Natural killer cell (primary cell): ENCODE measurements around the gene MAEA. TPM values are rescaled to one million over a fixed set of nuclear protein-coding genes. Genes with fewer than 3 reads are reported as not detected.
A peak's percentile ranks its signal among the peaks of the same experiment; 100 is the strongest.

ENCODE experiments used
- ATAC-seq, 3 donors: fragments of 150-1000 bp in 2 of 3; fragments of 200-7000 bp in 1 of 3; cut with Tn5 transposase; 1 replicate in 1 of 3; 2 replicates in 2 of 3; pipeline ENCODE4 v1.10.0; 2021; ENCODE audit warnings: mild to moderate bottlenecking in 2 of 3, moderate library complexity in 2 of 3
- DNase-seq, 2 donors: peaks; one replicate each; pipeline versions ENCODE4 v3.0.0 to v3.0.0-alpha.2; 2013 to 2021; ENCODE audit warnings: mixed read lengths in 1 of 2
- H3K27ac ChIP-seq: one replicate; pipeline ENCODE4 v1.5.1; 2013; ENCODE audit warnings: mild to moderate bottlenecking, low read length
- H3K27me3 ChIP-seq: one replicate; pipeline ENCODE4 v1.6.1; 2013; ENCODE audit warnings: low read length; ENCODE audit not compliant: control insufficient read depth, insufficient read depth
- H3K36me3 ChIP-seq: one replicate; pipeline ENCODE4 v1.6.1; 2013; ENCODE audit warnings: low read length; ENCODE audit not compliant: control insufficient read depth, insufficient read depth
- H3K4me1 ChIP-seq: one replicate; pipeline ENCODE4 v1.6.1; 2013; ENCODE audit warnings: low read length; ENCODE audit not compliant: control insufficient read depth, insufficient read depth
- H3K4me3 ChIP-seq: one replicate; pipeline ENCODE4 v1.5.1; 2013; ENCODE audit warnings: low read length
- H3K9me3 ChIP-seq: one replicate; pipeline ENCODE4 v1.6.1; 2013; ENCODE audit warnings: low read length; ENCODE audit not compliant: control insufficient read depth, insufficient read depth
- H3K27ac Mint-ChIP-seq, 2 donors: one replicate each; pipeline ENCODE4 v1.8.0; 2022; ENCODE audit warnings: mild to moderate bottlenecking in 2 of 2, mixed read lengths in 2 of 2, moderate library complexity in 1 of 2
- H3K27me3 Mint-ChIP-seq, 2 donors: one replicate each; pipeline ENCODE4 v1.8.0; 2022; ENCODE audit warnings: low read depth in 2 of 2, mixed read lengths in 2 of 2
- H3K36me3 Mint-ChIP-seq: one replicate; pipeline ENCODE4 v1.8.0; 2022; ENCODE audit warnings: mixed read lengths
- H3K4me1 Mint-ChIP-seq, 2 donors: one replicate each; pipeline ENCODE4 v1.8.0; 2022; ENCODE audit warnings: mixed read lengths in 2 of 2
- H3K4me3 Mint-ChIP-seq: one replicate; pipeline ENCODE4 v1.8.0; 2022; ENCODE audit warnings: mild to moderate bottlenecking, moderate library complexity, mixed read lengths
- H3K9me3 Mint-ChIP-seq, 2 donors: one replicate each; pipeline ENCODE4 v1.8.0; 2022; ENCODE audit warnings: mixed read lengths in 2 of 2
- WGBS: methylation state at CpG from one replicate; pipeline ENCODE4 v1.1.7; 2013; ENCODE audit warnings: missing lambda C conversion rate; ENCODE audit not compliant: insufficient coverage; 5-methylcytosine and 5-hydroxymethylcytosine counted together
- intact Hi-C: fragments of 100-400 bp; cut with micrococcal nuclease; formaldehyde crosslinking; loops from one replicate; pipeline ENCODE4 v1.14.2; 2022
- total RNA-seq, 4 donors: library from RNA; stranded (reverse); fragments of 120-200 nt in 1 of 4; gene quantifications; one replicate each; pipeline versions ENCODE4 v1.2.3 to v1.2.4, GENCODE V29; 2013 to 2022
- TF ChIP-seq, protein P1 (sequence below): fragments of 200-600 bp; IDR thresholded peaks from one replicate; pipeline ENCODE4 v1.8.0; 2022; ENCODE audit warnings: antibody characterized with exemption

The MAEA gene
- total RNA-seq, 3 donors from 2014 or later (not counting 1 experiment from before 2014, with no cell fraction given): 63.5 to 89.2 (median 64.0) TPM

DNA sequence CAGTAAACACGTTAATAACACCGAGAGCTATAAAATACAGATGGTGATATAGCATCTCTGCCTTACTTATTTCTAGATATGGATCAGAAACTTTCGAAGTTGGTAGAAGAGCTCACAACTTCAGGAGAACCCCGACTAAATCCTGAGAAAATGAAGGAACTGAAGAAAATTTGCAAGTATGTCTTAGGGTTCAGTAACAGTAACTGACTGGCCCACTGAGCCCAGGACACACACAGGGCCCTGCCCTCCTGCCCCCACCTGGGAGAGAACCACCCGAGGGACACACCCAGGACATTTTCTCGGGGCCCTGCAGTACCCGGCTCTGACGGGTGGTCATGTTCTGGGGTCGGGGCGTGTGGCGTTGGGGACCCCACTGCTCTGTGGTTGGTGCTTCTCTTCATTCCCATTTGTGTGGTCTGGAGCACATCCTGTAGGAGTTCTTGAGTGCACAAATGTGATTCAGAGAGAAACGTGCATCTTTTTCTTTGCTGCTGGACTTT is 58.4 kb downstream of the MAEA start:
- peak overlapping the region; percentile 49 for H3K4me3 ChIP-seq
- Mint-ChIP-seq H3K27ac (peak overlapping the region; percentile 89 to 91), H3K9me3 (no peaks in the 10 kb centered on the region), H3K36me3 (no peaks in the 10 kb centered on the region), H3K4me3 (peak overlapping the region; percentile 89), H3K4me1 (peaks cover 41 to 42% of the 10 kb centered on the region in 2 donors), H3K27me3 (no peaks in the 10 kb centered on the region)
- no peak for DNase-seq
- 82% methylated on average over 10 of the region's 12 CpGs for WGBS
- no peaks in the 10 kb centered on the region for H3K27me3 ChIP-seq
- H3K4me1 ChIP-seq: peaks cover 34% of the 10 kb centered on the region
- TF ChIP-seq, protein P1, sequence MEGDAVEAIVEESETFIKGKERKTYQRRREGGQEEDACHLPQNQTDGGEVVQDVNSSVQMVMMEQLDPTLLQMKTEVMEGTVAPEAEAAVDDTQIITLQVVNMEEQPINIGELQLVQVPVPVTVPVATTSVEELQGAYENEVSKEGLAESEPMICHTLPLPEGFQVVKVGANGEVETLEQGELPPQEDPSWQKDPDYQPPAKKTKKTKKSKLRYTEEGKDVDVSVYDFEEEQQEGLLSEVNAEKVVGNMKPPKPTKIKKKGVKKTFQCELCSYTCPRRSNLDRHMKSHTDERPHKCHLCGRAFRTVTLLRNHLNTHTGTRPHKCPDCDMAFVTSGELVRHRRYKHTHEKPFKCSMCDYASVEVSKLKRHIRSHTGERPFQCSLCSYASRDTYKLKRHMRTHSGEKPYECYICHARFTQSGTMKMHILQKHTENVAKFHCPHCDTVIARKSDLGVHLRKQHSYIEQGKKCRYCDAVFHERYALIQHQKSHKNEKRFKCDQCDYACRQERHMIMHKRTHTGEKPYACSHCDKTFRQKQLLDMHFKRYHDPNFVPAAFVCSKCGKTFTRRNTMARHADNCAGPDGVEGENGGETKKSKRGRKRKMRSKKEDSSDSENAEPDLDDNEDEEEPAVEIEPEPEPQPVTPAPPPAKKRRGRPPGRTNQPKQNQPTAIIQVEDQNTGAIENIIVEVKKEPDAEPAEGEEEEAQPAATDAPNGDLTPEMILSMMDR: no peak
- peaks cover 7% of the 10 kb centered on the region for H3K36me3 ChIP-seq
- intact Hi-C loops: loop anchor here (5.0 kb wide), 1 partner anchor 61 kb away; the partner anchor contains the start of gene MAEA
- no peaks in the 10 kb centered on the region for H3K9me3 ChIP-seq
- H3K27ac ChIP-seq: peak overlapping the region; percentile 87
- ATAC-seq: no peak

DNA sequence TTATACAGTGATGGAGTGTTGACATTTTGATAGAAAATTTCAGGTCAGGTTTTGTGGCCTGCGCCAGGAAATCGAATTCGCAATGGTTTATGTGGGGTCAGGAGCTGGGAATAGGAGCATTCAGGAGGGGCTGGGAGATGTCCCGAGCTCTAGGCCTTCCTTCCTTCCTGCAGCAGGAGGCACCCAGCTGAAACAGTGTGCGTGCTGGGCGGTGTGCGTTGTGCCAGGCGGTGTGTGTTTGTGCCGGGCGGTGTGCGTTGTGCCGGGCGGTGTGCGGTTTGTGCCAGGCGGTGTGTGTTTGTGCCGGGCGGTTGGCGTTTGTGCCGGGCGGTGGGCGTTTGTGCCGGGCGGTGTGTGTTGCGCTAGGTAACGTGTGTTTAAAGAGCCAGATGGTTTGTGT is 59.1 kb downstream of the MAEA start:
- ATAC-seq (no peak), DNase-seq (no peak)
- Histone ChIP-seq H3K4me1 (peaks cover 34% of the 10 kb centered on the region), H3K27me3 (no peaks in the 10 kb centered on the region), H3K27ac (no peak overlapping the region), H3K4me3 (no peak overlapping the region), H3K9me3 (no peaks in the 10 kb centered on the region), H3K36me3 (peaks cover 12% of the 10 kb centered on the region)
- H3K4me1 Mint-ChIP-seq: peaks cover 41 to 42% of the 10 kb centered on the region in 2 donors
- WGBS: 94% methylated on average over 25 of the region's 25 CpGs
- TF ChIP-seq, protein P1: no peak
- H3K36me3 Mint-ChIP-seq: no peaks in the 10 kb centered on the region
- peak overlapping the region; percentile 89 for H3K4me3 Mint-ChIP-seq
- no peaks in the 10 kb centered on the region for H3K27me3 Mint-ChIP-seq
- H3K9me3 Mint-ChIP-seq: no peaks in the 10 kb centered on the region
- H3K27ac Mint-ChIP-seq: peak overlapping the region; percentile 89 to 91
- intact Hi-C loops: loop anchor here (5.0 kb wide), 1 partner anchor 61 kb away; the partner anchor contains the start of gene MAEA

DNA sequence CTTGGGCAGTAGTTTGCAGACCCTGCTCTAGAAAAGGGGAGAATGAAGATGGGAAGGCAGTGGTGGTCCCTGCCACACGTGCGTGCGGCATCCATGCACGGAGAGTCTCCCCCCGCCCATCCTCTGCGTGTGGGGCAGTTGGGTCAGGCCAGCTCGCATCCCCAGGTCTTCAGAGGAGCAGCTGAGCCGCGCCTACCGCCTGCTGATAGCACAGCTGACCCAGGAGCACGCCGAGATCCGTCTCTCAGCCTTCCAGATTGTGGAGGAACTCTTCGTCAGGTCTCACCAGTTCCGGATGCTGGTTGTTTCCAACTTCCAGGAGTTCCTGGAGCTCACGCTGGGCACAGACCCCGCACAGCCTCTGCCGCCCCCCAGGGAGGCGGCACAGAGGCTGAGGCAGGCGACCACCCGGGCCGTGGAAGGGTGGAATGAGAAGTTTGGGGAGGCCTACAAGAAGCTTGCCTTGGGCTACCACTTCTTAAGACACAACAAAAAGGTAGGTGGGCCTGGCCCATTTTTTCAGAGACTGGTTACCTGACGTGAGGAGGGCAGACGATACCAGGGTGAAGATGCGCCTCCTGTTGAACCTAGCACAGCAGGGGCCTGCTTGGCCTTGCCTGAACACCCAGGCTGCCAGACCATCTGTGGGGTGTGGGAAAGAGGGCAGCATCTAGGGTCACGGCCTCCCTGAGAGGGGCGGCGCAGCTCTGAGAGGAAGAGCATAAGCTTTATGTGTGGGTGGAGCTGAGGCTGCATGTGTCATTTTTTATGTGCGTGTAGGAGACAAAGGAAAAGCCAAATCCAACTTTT is 59.9 kb downstream of the MAEA start:
- ATAC-seq (no peak), DNase-seq (no peak)
- intact Hi-C loops: loop anchor here (5.0 to 10.0 kb wide), 3 partner anchors 62 to 607 kb away; partner anchors contain the start of gene MAEA
- H3K4me1 Mint-ChIP-seq: peaks cover 39% of the 10 kb centered on the region in 2 donors
- Histone ChIP-seq H3K36me3 (peaks cover 12% of the 10 kb centered on the region), H3K4me3 (no peak overlapping the region), H3K27me3 (no peaks in the 10 kb centered on the region), H3K4me1 (peaks cover 34% of the 10 kb centered on the region), H3K9me3 (no peaks in the 10 kb centered on the region), H3K27ac (no peak overlapping the region)
- no peaks in the 10 kb centered on the region for H3K27me3 Mint-ChIP-seq
- H3K27ac Mint-ChIP-seq: peak overlapping the region; percentile 29 to 89
- 96% methylated on average over 29 of the region's 29 CpGs for WGBS
- H3K9me3 Mint-ChIP-seq: no peaks in the 10 kb centered on the region
- no peaks in the 10 kb centered on the region for H3K36me3 Mint-ChIP-seq
- TF ChIP-seq, protein P1: no peak
- H3K4me3 Mint-ChIP-seq: peak overlapping the region; percentile 25
